ENCODE results near the gene SYNE1.

SYNE1 gene

GRCh38 chr6:152368751-152369624 lies 268.2 kb downstream of the SYNE1 start:
- H3K36me3 ChIP-seq (ENCODE audit: control insufficient read depth, insufficient read depth, low read length), result no peaks in the 10 kb centered on the region

GRCh38 chr6:152364866-152365265 lies 272.3 kb downstream of the SYNE1 start:
- H3K36me3 ChIP-seq (ENCODE audit: control insufficient read depth, insufficient read depth, low read length), result no peaks in the 10 kb centered on the region
- H3K27ac ChIP-seq (ENCODE audit: low read depth, low read length), result no peak overlapping the region
- no peaks in the 10 kb centered on the region for H3K9me3 ChIP-seq (ENCODE audit: control insufficient read depth, insufficient read depth, low read depth, low read length)
- no peak overlapping the region for H3K4me3 ChIP-seq (ENCODE audit: low read depth, low read length)
- H3K27me3 ChIP-seq (ENCODE audit: control insufficient read depth, insufficient read depth, low read length), result no peaks in the 10 kb centered on the region
- no peak overlapping the region for H3K9ac ChIP-seq (ENCODE audit: low read length)
- peaks cover 4% of the 10 kb centered on the region; the same call in 1 of the 2 replicates for H3K4me1 ChIP-seq (ENCODE audit: control insufficient read depth, insufficient read depth, low read length)

More at GRCh38 chr6:152368751-152369624, 268.2 kb downstream of the SYNE1 start:
- Histone ChIP-seq H3K4me1 (ENCODE audit: control insufficient read depth, insufficient read depth, low read length) (peaks cover 4% of the 10 kb centered on the region; the same call in 1 of the 2 replicates), H3K9ac (ENCODE audit: low read length) (no peak overlapping the region), H3K27me3 (ENCODE audit: control insufficient read depth, insufficient read depth, low read length) (no peaks in the 10 kb centered on the region), H3K9me3 (ENCODE audit: control insufficient read depth, insufficient read depth, low read depth, low read length) (no peaks in the 10 kb centered on the region), H3K4me3 (ENCODE audit: low read depth, low read length) (no peak overlapping the region), H3K27ac (ENCODE audit: low read depth, low read length) (no peak overlapping the region)

DNA sequence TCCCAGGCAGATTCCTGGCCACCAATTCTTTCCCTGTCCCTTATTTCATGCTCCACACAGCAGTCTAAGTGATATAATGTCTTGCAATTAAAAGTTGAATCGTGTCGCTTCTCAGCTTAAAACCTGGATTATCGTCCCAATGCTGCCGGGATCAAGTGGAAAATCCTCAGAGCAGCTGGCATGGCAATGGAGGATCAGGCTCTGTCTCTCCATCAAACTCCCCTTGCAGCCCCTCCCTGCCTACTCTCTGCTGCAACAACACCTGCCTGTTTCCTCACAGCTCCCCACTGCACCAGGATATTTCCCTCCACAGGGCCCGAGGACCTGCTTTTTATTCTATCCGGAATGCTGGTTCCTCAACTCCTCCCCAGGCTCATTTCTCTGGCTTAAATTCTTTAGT lies 277.1 kb downstream of the SYNE1 start:
- no peaks in the 10 kb centered on the region for H3K27me3 ChIP-seq (ENCODE audit: control insufficient read depth, insufficient read depth, low read length)

GRCh38 chr6:152356662-152357061 lies 280.5 kb downstream of the SYNE1 start:
- Histone ChIP-seq H3K9me3 (ENCODE audit: control insufficient read depth, insufficient read depth, low read depth, low read length) (no peaks in the 10 kb centered on the region), H3K36me3 (ENCODE audit: control insufficient read depth, insufficient read depth, low read length) (no peaks in the 10 kb centered on the region), H3K4me3 (ENCODE audit: low read depth, low read length) (no peak overlapping the region), H3K9ac (ENCODE audit: low read length) (no peak overlapping the region), H3K4me1 (ENCODE audit: control insufficient read depth, insufficient read depth, low read length) (no peaks in the 10 kb centered on the region), H3K27me3 (ENCODE audit: control insufficient read depth, insufficient read depth, low read length) (no peaks in the 10 kb centered on the region), H3K27ac (ENCODE audit: low read depth, low read length) (no peak overlapping the region)

More for the DNA sequence above, 277.1 kb downstream of the SYNE1 start:
- Histone ChIP-seq H3K4me3 (ENCODE audit: low read depth, low read length) (no peak overlapping the region), H3K9me3 (ENCODE audit: control insufficient read depth, insufficient read depth, low read depth, low read length) (no peaks in the 10 kb centered on the region), H3K9ac (ENCODE audit: low read length) (no peak overlapping the region), H3K27ac (ENCODE audit: low read depth, low read length) (no peak overlapping the region), H3K36me3 (ENCODE audit: control insufficient read depth, insufficient read depth, low read length) (no peaks in the 10 kb centered on the region), H3K4me1 (ENCODE audit: control insufficient read depth, insufficient read depth, low read length) (no peaks in the 10 kb centered on the region)

- H3K27me3 ChIP-seq (ENCODE audit: control insufficient read depth, insufficient read depth, low read length), result no peaks in the 10 kb centered on the region
- H3K36me3 ChIP-seq (ENCODE audit: control insufficient read depth, insufficient read depth, low read length), result no peaks in the 10 kb centered on the region
- H3K4me1 ChIP-seq (ENCODE audit: control insufficient read depth, insufficient read depth, low read length), result no peaks in the 10 kb centered on the region
- H3K9me3 ChIP-seq (ENCODE audit: control insufficient read depth, insufficient read depth, low read depth, low read length), result no peaks in the 10 kb centered on the region
- H3K4me3 ChIP-seq (ENCODE audit: low read depth, low read length), result no peak overlapping the region
- no peak overlapping the region for H3K27ac ChIP-seq (ENCODE audit: low read depth, low read length)
- no peak overlapping the region for H3K9ac ChIP-seq (ENCODE audit: low read length)
Measured at GRCh38 chr6:152356016-152356415, 281.1 kb downstream of the SYNE1 start.

DNA sequence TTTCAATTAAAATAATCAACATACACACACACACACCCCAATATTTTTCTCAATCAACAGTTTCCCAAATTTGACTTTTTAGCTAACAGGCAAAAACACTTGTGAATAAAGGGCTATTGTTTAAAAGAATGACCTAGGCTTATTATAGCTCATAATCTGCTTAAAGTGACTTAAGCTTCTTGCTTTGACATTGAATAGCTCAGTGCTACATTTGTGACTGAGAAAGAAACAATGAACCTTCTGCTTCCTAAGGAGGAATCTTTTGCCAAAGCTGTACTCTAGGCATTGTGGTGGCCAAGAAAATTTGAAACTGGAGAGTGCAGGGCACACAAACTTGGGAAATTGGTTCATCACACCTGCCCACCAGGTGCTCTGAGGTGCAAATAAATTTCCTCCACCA lies 282.0 kb downstream of the SYNE1 start:
- Histone ChIP-seq H3K4me1 (ENCODE audit: control insufficient read depth, insufficient read depth, low read length) (no peaks in the 10 kb centered on the region), H3K9ac (ENCODE audit: low read length) (no peak overlapping the region), H3K9me3 (ENCODE audit: control insufficient read depth, insufficient read depth, low read depth, low read length) (no peaks in the 10 kb centered on the region), H3K27me3 (ENCODE audit: control insufficient read depth, insufficient read depth, low read length) (no peaks in the 10 kb centered on the region), H3K4me3 (ENCODE audit: low read depth, low read length) (no peak overlapping the region), H3K36me3 (ENCODE audit: control insufficient read depth, insufficient read depth, low read length) (no peaks in the 10 kb centered on the region), H3K27ac (ENCODE audit: low read depth, low read length) (no peak overlapping the region)

DNA sequence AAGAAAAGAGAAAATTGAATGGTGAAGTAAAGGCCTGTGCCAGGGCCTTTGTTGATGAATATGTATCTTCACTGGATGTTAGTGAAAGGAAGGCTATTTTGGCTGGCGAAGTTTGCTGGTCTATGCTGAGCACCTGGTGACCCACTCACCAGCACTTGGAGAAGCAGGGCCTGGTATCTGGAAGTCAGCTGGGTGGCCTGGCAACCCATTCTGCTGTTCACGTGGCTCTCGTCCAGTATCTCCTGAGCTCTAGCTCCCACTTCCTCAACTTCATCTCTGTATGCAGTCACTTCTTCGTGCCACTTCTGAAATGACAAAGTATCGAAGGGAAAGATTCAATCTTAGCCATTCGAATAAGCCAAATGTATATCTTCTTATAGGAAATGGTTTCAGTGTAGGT lies 283.7 kb downstream of the SYNE1 start:
- Histone ChIP-seq H3K4me1 (ENCODE audit: control insufficient read depth, insufficient read depth, low read length) (no peaks in the 10 kb centered on the region), H3K27ac (ENCODE audit: low read depth, low read length) (no peak overlapping the region), H3K4me3 (ENCODE audit: low read depth, low read length) (no peak overlapping the region), H3K27me3 (ENCODE audit: control insufficient read depth, insufficient read depth, low read length) (no peaks in the 10 kb centered on the region), H3K9me3 (ENCODE audit: control insufficient read depth, insufficient read depth, low read depth, low read length) (no peaks in the 10 kb centered on the region), H3K36me3 (ENCODE audit: control insufficient read depth, insufficient read depth, low read length) (no peaks in the 10 kb centered on the region), H3K9ac (ENCODE audit: low read length) (no peak overlapping the region)

DNA sequence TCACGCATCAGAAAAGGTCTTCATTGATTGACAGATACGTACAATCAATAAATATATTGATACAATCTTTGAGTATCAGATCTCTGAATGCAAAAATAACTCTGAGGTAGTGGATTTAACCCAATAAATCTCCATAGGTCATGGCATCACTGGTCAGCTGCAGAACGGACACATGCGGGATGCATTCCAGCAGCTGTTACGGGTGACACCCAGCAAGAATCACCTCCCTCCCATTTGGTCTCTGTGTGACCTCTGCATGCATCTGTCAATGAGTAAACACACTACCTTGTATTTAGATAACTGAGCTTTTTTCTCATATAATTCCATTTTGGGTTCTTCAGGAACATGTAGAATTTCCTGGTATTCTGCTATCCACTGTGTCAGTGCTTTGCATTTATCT lies 285.4 kb downstream of the SYNE1 start:
- Histone ChIP-seq H3K9me3 (ENCODE audit: control insufficient read depth, insufficient read depth, low read depth, low read length) (no peaks in the 10 kb centered on the region), H3K27ac (ENCODE audit: low read depth, low read length) (no peak overlapping the region), H3K27me3 (ENCODE audit: control insufficient read depth, insufficient read depth, low read length) (no peaks in the 10 kb centered on the region), H3K36me3 (ENCODE audit: control insufficient read depth, insufficient read depth, low read length) (no peaks in the 10 kb centered on the region), H3K4me1 (ENCODE audit: control insufficient read depth, insufficient read depth, low read length) (no peaks in the 10 kb centered on the region), H3K9ac (ENCODE audit: low read length) (no peak overlapping the region), H3K4me3 (ENCODE audit: low read depth, low read length) (no peak overlapping the region)

GRCh38 chr6:152351110-152351509 lies 286.1 kb downstream of the SYNE1 start:
- Histone ChIP-seq H3K9me3 (ENCODE audit: control insufficient read depth, insufficient read depth, low read depth, low read length) (no peaks in the 10 kb centered on the region), H3K4me3 (ENCODE audit: low read depth, low read length) (no peak overlapping the region), H3K9ac (ENCODE audit: low read length) (no peak overlapping the region), H3K36me3 (ENCODE audit: control insufficient read depth, insufficient read depth, low read length) (no peaks in the 10 kb centered on the region), H3K27ac (ENCODE audit: low read depth, low read length) (no peak overlapping the region), H3K4me1 (ENCODE audit: control insufficient read depth, insufficient read depth, low read length) (no peaks in the 10 kb centered on the region), H3K27me3 (ENCODE audit: control insufficient read depth, insufficient read depth, low read length) (no peaks in the 10 kb centered on the region)

- Histone ChIP-seq H3K27ac (ENCODE audit: low read depth, low read length) (no peak overlapping the region), H3K9ac (ENCODE audit: low read length) (no peak overlapping the region), H3K4me1 (ENCODE audit: control insufficient read depth, insufficient read depth, low read length) (no peaks in the 10 kb centered on the region), H3K9me3 (ENCODE audit: control insufficient read depth, insufficient read depth, low read depth, low read length) (no peaks in the 10 kb centered on the region), H3K4me3 (ENCODE audit: low read depth, low read length) (no peak overlapping the region), H3K27me3 (ENCODE audit: control insufficient read depth, insufficient read depth, low read length) (no peaks in the 10 kb centered on the region), H3K36me3 (ENCODE audit: control insufficient read depth, insufficient read depth, low read length) (no peaks in the 10 kb centered on the region)
Measured at GRCh38 chr6:152348116-152348515, 289.0 kb downstream of the SYNE1 start.

DNA sequence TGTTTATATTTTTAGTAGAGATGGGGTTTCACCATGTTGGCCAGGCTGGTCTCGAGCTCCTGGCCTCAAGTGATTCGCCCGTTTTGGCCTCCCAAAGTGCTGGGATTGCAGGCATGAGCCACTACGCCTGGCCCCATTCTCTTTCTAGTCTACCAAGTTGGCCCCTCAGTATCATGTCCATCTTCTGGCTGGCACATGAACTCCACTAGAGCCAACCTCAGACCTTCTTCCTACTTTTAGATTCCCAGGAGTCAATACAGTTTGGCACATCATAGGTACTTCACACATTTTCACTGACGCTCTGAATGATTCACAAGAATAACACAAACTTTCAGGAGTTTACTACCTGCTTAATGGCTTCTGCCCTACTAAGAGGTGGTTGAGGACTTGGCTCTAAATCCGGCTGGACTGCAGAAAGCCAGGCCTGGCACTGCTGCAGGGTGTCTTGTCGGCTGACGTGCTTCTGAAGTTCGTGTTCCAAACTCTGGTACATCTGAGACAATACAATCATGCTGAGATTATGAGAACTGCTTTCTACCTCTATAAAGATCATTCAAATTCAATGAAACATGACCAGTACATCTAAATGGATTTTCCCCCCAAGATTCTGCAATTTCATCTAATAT lies 293.3 kb downstream of the SYNE1 start:
- Histone ChIP-seq H3K4me1 (ENCODE audit: control insufficient read depth, insufficient read depth, low read length) (no peaks in the 10 kb centered on the region), H3K36me3 (ENCODE audit: control insufficient read depth, insufficient read depth, low read length) (no peaks in the 10 kb centered on the region), H3K9me3 (ENCODE audit: control insufficient read depth, insufficient read depth, low read depth, low read length) (no peaks in the 10 kb centered on the region), H3K4me3 (ENCODE audit: low read depth, low read length) (no peak overlapping the region), H3K27ac (ENCODE audit: low read depth, low read length) (no peak overlapping the region), H3K27me3 (ENCODE audit: control insufficient read depth, insufficient read depth, low read length) (no peaks in the 10 kb centered on the region), H3K9ac (ENCODE audit: low read length) (no peak overlapping the region)

Measured in HUES6 (cell line).